Heart left ventricle (tissue), 16 donors: ENCODE results near the gene CCDC71. TPM values are rescaled to one million over a fixed set of nuclear protein-coding genes. Genes with fewer than 3 reads are reported as not detected.

Experiments used
- ATAC-seq, 4 donors: fragments of 200-7000 bp; cut with Tn5 transposase; one replicate each; pipeline ENCODE4 v1.9.1; 2020 to 2022; ENCODE audit warnings: moderate library complexity in 4 of 4, mild to moderate bottlenecking in 3 of 4, moderate number of reproducible peaks in 1 of 4
- DNase-seq, 5 donors: peaks; one replicate each; pipeline ENCODE4 v3.0.0-alpha.2; 2020
- H3K27ac ChIP-seq, 12 donors: fragments of 200-600 bp; sonication (generic) in 4 of 12; one replicate each; pipeline versions ENCODE4 v1.5.0 to v1.8.0; 2016 to 2022; ENCODE audit warnings: mild to moderate bottlenecking in 2 of 12
- H3K27me3 ChIP-seq, 9 donors: fragments of 200-600 bp; sonication (generic) in 2 of 9; one replicate each; pipeline versions ENCODE4 v1.5.1 to v1.8.0; 2016 to 2022; ENCODE audit warnings: mild to moderate bottlenecking in 3 of 9
- H3K36me3 ChIP-seq, 9 donors: fragments of 200-600 bp; sonication (generic) in 2 of 9; one replicate each; pipeline versions ENCODE4 v1.5.0 to v1.8.0; 2018 to 2022; ENCODE audit warnings: mild to moderate bottlenecking in 2 of 9
- H3K4me1 ChIP-seq, 12 donors: fragments of 200-600 bp; sonication (generic) in 4 of 12; one replicate each; pipeline versions ENCODE4 v1.5.0 to v1.8.0; 2016 to 2022; ENCODE audit warnings: mild to moderate bottlenecking in 3 of 12
- H3K4me3 ChIP-seq, 12 donors: fragments of 200-600 bp; sonication (generic) in 4 of 12; one replicate each; pipeline versions ENCODE4 v1.5.0 to v1.8.0; 2017 to 2022; ENCODE audit warnings: mild to moderate bottlenecking in 9 of 12, moderate library complexity in 4 of 12
- H3K9me3 ChIP-seq, 12 donors: fragments of 200-600 bp; sonication (generic) in 4 of 12; one replicate each; pipeline versions ENCODE4 v1.5.0 to v1.8.0; 2016 to 2022; ENCODE audit warnings: mild to moderate bottlenecking in 1 of 12
- CTCF ChIP-seq, 12 donors: fragments of 200-600 bp; sonication (generic) in 4 of 12; IDR thresholded peaks; one replicate each; pipeline versions ENCODE4 v1.5.0 to v1.8.0; 2018 to 2022; ENCODE audit warnings: antibody characterized with exemption in 12 of 12, mild to moderate bottlenecking in 5 of 12
- POLR2A ChIP-seq, 2 donors: fragments of 450-650 bp; IDR thresholded peaks; one replicate each; pipeline ENCODE4 v1.6.1; 2017; ENCODE audit warnings: antibody characterized with exemption in 2 of 2, mild to moderate bottlenecking in 2 of 2, moderate library complexity in 2 of 2
- WGBS, 4 donors: extraction: QIAGEN DNeasy Blood & Tissue Kit in 2 of 4; methylation state at CpG; one replicate each; pipeline versions ENCODE4 v1.1.5 to v1.1.7; 2013 to 2018; 5-methylcytosine and 5-hydroxymethylcytosine counted together
- intact Hi-C, 10 donors: fragments of 100-400 bp; cut with DNase I; formaldehyde crosslinking; loops; one replicate each; pipeline versions ENCODE4 v1.11.1 to v1.14.2; 2022
- long read RNA-seq, 3 donors: library from polyadenylated mRNA; unstranded; transcript quantifications; one replicate each; pipeline ENCODE4 v2.0.0, GENCODE V29; 2020 to 2021
- polyA plus RNA-seq, 2 donors: library from polyadenylated mRNA; stranded (reverse); fragments of 200-250 nt; gene quantifications; one replicate each; pipeline ENCODE4 v1.2.3, GENCODE V29; 2013
- total RNA-seq, 9 donors: library from RNA; depleted of rRNA in 2 of 9; stranded (reverse); fragments of >200 nt in 2 of 9; fragmentation: NEBNext Ultra II Directional in 3 of 9; extraction: Animal tissue kit (Norgen Biotek cat#: 25700) in 3 of 9; gene quantifications; one replicate each; pipeline versions ENCODE4 v1.1.0 to v1.2.4, GENCODE V29; 2016 to 2023
- donor health status: ischemic (EF 13 %, LVEDD 7.1; RV severe dilation, severe dysfunction).
- donor health status: healthy with polysubstance abuse.
- donor health status: DM: no; HTN: yes; CAD: no.
- donor health status: DM: no; HTN: no; CAD: no.
- donor health status: ischemic (EF 25% LVEDD 6.9; RV normal size, moderate dysfunction).
- donor health status: ischemic (EF 25% LVEDD 5.7; RV mildly dilated, moderate dysfunction).
- donor health status: healthy.
- donor health status: DM: yes; HTN: yes; CAD: no.
- donor health status: ischemic (EF 35%, LVEDD 5.7; RV mildly dilated, moderate dysfunction).
- donor health status: nonischemic (EF 11% LVEDD 7.7; RV severe dilation, severe dysfunction).
- donor health status: DM: yes; HTN: yes; CAD: no.
- donor health status: PGD.
- donor health status: ischemic (EF 29% LVEDD 5.4; RV normal size, mild dysfunction).
- donor health status: nonischemic (EF 23%, LVEDD 6.1; RV moderate dilation, normal function).

The CCDC71 gene
- total RNA-seq (10 to 100 TPM in 7 of 9 donors, 1 to 10 TPM in 2; 9.7 to 24.0 (median 14.6) TPM), polyA plus RNA-seq (10 to 100 TPM in 1 of 2 donors, 1 to 10 TPM in 1; 9.8 to 17.7 TPM)
- long read RNA-seq, donor 1, partial matches to known transcripts = 0 of 1 reads
- long read RNA-seq, donor 1, other reads (novel, unspliced or antisense) = 1 of 1 reads
- long read RNA-seq, donor 2, partial matches to known transcripts = 0 of 2 reads
- long read RNA-seq, donor 2, other reads (novel, unspliced or antisense) = 0 of 2 reads
- long read RNA-seq, donor 3 = 0 reads

DNA sequence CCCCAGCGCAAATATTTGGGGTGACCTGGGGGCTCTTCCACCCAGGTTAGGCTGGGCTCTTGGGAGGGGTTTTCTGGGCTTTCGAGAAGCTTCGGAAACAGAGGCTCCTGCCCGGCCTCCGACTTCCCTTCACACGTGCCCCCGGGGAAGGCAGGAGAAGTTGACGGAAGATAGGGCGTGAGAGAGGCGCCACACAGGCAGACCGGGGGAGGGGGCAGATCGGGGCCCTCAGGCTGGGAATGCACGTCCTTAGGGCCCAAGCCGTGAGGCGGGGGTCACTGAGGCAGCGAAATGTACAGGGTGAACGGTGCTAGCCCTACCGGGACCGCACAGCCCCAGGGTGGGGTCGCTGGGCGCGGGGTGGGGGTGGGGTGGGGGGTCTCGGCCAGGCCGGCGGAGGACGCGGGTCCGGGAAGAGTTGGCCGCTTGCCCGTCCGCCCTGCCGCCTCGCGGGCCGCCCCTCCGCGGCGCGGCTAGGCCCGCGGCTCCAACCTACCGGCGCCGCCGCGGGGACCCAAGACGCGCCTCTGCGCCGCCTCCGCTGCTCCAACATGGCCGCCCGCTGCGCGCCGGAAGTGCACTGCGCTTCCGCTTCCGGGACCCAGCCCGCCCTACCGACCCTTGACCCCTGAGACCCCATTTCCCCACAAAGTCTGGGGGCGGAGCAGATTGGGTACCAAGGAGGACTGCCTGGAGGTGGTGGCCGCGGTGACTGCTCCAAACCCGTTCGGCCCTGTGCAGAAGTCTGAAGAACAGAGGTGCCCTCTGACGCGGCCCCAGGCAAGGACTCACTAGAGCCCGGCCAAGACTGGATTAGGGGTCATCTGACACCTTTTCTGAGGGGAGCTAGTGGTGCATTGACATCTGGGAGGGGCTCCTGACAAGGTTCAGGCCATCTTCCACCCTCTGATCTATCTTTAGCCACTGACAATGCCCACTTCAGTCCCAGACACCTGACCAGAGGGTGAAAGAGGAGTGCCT, at the start of gene CCDC71:
Gene CCDC71, minus strand, starts transcription at position 561 of the 981 bp plus-strand sequence. CDS start 2,123 bp downstream, outside the sequence.
- WGBS, 4 donors = 2 to 3% (median 3%) methylated on average over 31 to 69 of the region's 69 CpGs
- H3K9me3 ChIP-seq = no peaks in the 10 kb centered on the region
- ATAC-seq (peak; percentile 43 to 80 (median 75)), DNase-seq (peak; percentile 79 to 90 (median 83))
- peak in 1 of 2 donors; percentile 57 for TF ChIP-seq POLR2A (IDR thresholded peaks at IDR 0.05)
- no peak for TF ChIP-seq CTCF (IDR thresholded peaks at IDR 0.05)
- peaks cover 0 to 32% (median 24%) of the 10 kb centered on the region in 12 donors for H3K4me1 ChIP-seq
- H3K36me3 ChIP-seq = peaks cover 0 to 29% (median 21%) of the 10 kb centered on the region in 9 donors
- H3K27ac ChIP-seq = peak within 1 kb of the TSS; percentile 82 to 96 (median 91)
- H3K4me3 ChIP-seq = peak within 1 kb of the TSS; percentile 78 to 99 (median 89)
- intact Hi-C loops = loop anchor here in 4 of 10 donors (5.0 to 10.0 kb wide), 4 partner anchors 34 to 279 kb away; partner anchors contain the start of genes LAMB2 (in 1 of the 4), RHOA (in 1 of the 4), TCTA (in 1 of the 4) and USP4 (in 1 of the 4)
- no peaks in the 10 kb centered on the region for H3K27me3 ChIP-seq

- WGBS, 4 donors = 81 to 91% (median 82%) methylated on average over 2 of the region's 2 CpGs
- Histone ChIP-seq H3K4me1 (peaks cover 0 to 20% (median 14%) of the 10 kb centered on the region in 12 donors), H3K9me3 (peaks cover 0 to 7% (median 0%) of the 10 kb centered on the region in 12 donors), H3K27me3 (no peaks in the 10 kb centered on the region), H3K4me3 (no peak overlapping the region), H3K36me3 (peaks cover 0 to 7% (median 0%) of the 10 kb centered on the region in 9 donors), H3K27ac (no peak overlapping the region)
- ATAC-seq (no peak), DNase-seq (no peak)
- TF ChIP-seq POLR2A (IDR thresholded peaks at IDR 0.05) (no peak), CTCF (IDR thresholded peaks at IDR 0.05) (no peak)
- intact Hi-C loops = no loop called here
Measured at GRCh38 chr3:49213998-49214397, 47.9 kb upstream of the CCDC71 start.

DNA sequence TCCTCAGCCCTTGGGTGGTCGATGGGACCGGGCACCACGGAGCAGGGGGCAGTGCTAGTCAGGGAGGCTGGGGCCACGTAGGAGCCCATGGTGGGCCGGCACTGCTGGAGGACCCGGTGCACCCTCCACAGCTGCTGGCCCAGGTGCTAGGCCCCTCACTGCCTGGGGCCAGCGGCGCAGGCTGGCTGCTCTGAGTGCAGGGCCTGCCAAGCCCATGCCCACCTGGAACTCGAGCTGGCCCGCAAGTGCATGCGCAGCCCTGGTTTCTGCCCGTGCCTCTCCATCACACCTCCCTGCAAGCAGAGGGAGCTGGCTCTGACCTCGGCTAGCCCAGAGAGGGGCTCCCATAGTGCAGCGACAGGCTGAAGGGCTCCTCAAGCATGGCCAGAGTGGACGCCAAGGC, 47.4 kb upstream of the CCDC71 start:
- WGBS, 4 donors = 96 to 97% (median 96%) methylated on average over 6 to 15 of the region's 15 CpGs
- peak in 1 of 4 donors; percentile 36 for ATAC-seq

More for the DNA sequence above, 47.4 kb upstream of the CCDC71 start:
- intact Hi-C loops = no loop called here
- no peak overlapping the region for H3K4me3 ChIP-seq
- H3K27ac ChIP-seq = no peak overlapping the region
- TF ChIP-seq CTCF (IDR thresholded peaks at IDR 0.05) (no peak), POLR2A (IDR thresholded peaks at IDR 0.05) (no peak)
- H3K4me1 ChIP-seq = peaks cover 0 to 16% (median 9%) of the 10 kb centered on the region in 12 donors
- peaks cover 0 to 7% (median 0%) of the 10 kb centered on the region in 9 donors for H3K36me3 ChIP-seq
- no peaks in the 10 kb centered on the region for H3K27me3 ChIP-seq
- peaks cover 0 to 7% (median 0%) of the 10 kb centered on the region in 12 donors for H3K9me3 ChIP-seq
- DNase-seq = no peak
